Measurements from ENCODE around the gene TMED1.
A peak's percentile ranks its signal among the peaks of the same experiment; 100 is the strongest.

Gene TMED1

DNA sequence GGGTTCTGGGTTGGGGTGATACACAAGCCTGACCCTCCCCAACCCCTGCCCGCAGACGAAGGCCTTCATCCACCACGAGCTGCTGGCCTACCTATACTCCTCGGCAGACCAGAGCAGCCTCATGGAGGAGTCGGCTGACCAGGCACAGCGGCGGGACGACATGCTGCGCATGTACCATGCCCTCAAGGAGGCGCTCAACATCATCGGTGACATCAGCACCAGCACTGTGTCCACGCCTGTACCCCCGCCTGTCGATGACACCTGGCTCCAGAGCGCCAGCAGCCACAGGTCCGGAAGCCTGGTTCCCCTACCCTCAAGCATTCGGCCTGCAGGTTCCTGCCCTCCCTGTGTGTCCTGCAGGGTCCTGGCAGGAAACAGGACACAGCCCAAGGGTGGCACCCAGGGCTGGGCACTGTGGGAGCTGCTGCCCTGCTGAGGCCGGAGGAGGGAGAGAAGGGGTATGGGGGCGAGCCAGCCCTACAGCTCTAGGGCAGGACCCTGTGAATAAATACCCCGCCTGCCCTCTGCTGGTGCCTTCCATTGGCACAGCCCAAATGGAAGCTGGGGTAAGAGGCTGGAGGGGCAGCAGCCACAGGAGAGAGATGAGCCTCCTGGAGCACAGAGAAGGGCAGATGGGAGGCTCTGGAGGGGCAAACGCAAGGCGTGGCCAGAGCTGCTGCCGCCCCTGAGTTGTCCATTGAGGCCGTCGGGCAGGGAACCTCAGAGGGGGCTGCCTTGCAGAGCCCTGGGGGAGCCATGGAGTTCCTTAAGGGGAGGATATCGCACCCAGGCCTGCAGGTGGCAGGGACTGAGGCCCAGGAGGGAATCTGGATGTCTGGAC is 6.8 kb downstream of the TMED1 start:
- no CpG with 5 or more reads among the region's 26 CpGs for WGBS (ENCODE audit: extremely low coverage, insufficient coverage, insufficient read length)
- H3K4me2 ChIP-seq (ENCODE audit: low read length): no peak overlapping the region

DNA sequence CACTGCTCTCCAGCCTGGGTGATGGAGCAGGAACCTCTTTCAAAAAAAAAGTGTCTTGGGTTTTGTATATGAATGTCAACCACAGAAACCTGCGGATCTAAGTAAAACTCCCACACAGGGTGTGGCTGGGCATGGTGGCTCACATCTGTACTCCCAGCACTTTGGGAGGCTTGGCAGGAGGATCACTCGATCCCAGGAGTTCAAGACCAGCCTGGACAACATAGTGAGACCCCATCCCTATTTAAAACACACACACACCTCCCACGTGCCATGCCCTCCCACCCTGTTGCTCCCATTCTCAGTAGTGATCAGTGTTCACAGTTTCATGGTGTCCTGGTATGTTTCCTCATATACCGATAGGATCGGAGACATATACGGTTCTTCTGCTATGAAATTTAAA is 9.2 kb downstream of the TMED1 start:
- Histone ChIP-seq H3K27me3 (ENCODE audit: insufficient read depth, low read length) (no peaks in the 10 kb centered on the region), H3K23ac (ENCODE audit: low read length) (no peak overlapping the region), H4K8ac (ENCODE audit: low read depth, low read length) (no peak overlapping the region), H4K91ac (ENCODE audit: low read depth, low read length) (no peak overlapping the region), H3K27ac (ENCODE audit: low read depth, low read length) (no peak overlapping the region), H2AK5ac (ENCODE audit: low read length) (no peak overlapping the region), H3K18ac (ENCODE audit: low read length) (no peak overlapping the region), H2BK120ac (ENCODE audit: insufficient read depth, low read length, poor library complexity) (no peak overlapping the region), H3K79me2 (ENCODE audit: control insufficient read depth, insufficient read depth, low read length, poor library complexity) (no peaks in the 10 kb centered on the region), H3K9ac (ENCODE audit: low read length) (no peak overlapping the region), H3K14ac (ENCODE audit: low read length) (no peak overlapping the region), H2AFZ (ENCODE audit: insufficient read depth, low read length, poor library complexity) (no peak overlapping the region), H2BK12ac (ENCODE audit: low read length) (no peak overlapping the region), H3K9me3 (ENCODE audit: insufficient read depth, low read depth, low read length) (peaks cover under 1% of the 10 kb centered on the region), H3K79me1 (ENCODE audit: low read length) (no peaks in the 10 kb centered on the region), H3K4me3 (ENCODE audit: low read depth, low read length) (no peak overlapping the region), H3K4ac (ENCODE audit: low read depth, low read length) (no peak overlapping the region), H3K4me2 (ENCODE audit: low read length) (no peak overlapping the region), H3K4me1 (ENCODE audit: control insufficient read depth in 1 of 2, insufficient read depth in 2 of 2, low read length in 2 of 2) (no peaks in the 10 kb centered on the region), H4K12ac (ENCODE audit: low read depth, low read length) (no peak overlapping the region), H2BK5ac (ENCODE audit: low read depth, low read length, poor library complexity) (no peak overlapping the region), H3K36me3 (ENCODE audit: control insufficient read depth in 1 of 2, insufficient read depth in 2 of 2, low read length in 2 of 2) (peaks cover 71 to 72% of the 10 kb centered on the region in 2 experiments)
- no CpG with 5 or more reads among the region's 6 CpGs for WGBS (ENCODE audit: extremely low coverage, insufficient coverage, insufficient read length)
- DNase-seq: no peak

More for the DNA sequence above, 6.8 kb downstream of the TMED1 start:
- no peak overlapping the region for H4K91ac ChIP-seq (ENCODE audit: low read depth, low read length)
- H3K27ac ChIP-seq (ENCODE audit: low read depth, low read length): no peak overlapping the region
- H4K12ac ChIP-seq (ENCODE audit: low read depth, low read length): no peak overlapping the region
- no peak overlapping the region for H2AFZ ChIP-seq (ENCODE audit: insufficient read depth, low read length, poor library complexity)
- no peak overlapping the region for H3K4ac ChIP-seq (ENCODE audit: low read depth, low read length)
- no peaks in the 10 kb centered on the region for H3K4me1 ChIP-seq (ENCODE audit: control insufficient read depth in 1 of 2, insufficient read depth in 2 of 2, low read length in 2 of 2)
- no peak overlapping the region for H3K18ac ChIP-seq (ENCODE audit: low read length)
- peaks cover 77 to 78% of the 10 kb centered on the region in 2 experiments for H3K36me3 ChIP-seq (ENCODE audit: control insufficient read depth in 1 of 2, insufficient read depth in 2 of 2, low read length in 2 of 2)
- H3K79me1 ChIP-seq (ENCODE audit: low read length): no peaks in the 10 kb centered on the region
- DNase-seq: no peak
- H2BK12ac ChIP-seq (ENCODE audit: low read length): no peak overlapping the region
- no peak overlapping the region for H3K9ac ChIP-seq (ENCODE audit: low read length)
- H3K27me3 ChIP-seq (ENCODE audit: insufficient read depth, low read length): no peaks in the 10 kb centered on the region
- H3K79me2 ChIP-seq (ENCODE audit: control insufficient read depth, insufficient read depth, low read length, poor library complexity): no peaks in the 10 kb centered on the region
- no peak overlapping the region for H2BK5ac ChIP-seq (ENCODE audit: low read depth, low read length, poor library complexity)
- no peak overlapping the region for H2BK120ac ChIP-seq (ENCODE audit: insufficient read depth, low read length, poor library complexity)
- no peak overlapping the region for H3K14ac ChIP-seq (ENCODE audit: low read length)
- H3K9me3 ChIP-seq (ENCODE audit: insufficient read depth, low read depth, low read length): peaks cover 3% of the 10 kb centered on the region
- H2AK5ac ChIP-seq (ENCODE audit: low read length): no peak overlapping the region
- no peak overlapping the region for H4K8ac ChIP-seq (ENCODE audit: low read depth, low read length)
- H3K4me3 ChIP-seq (ENCODE audit: low read depth, low read length): no peak overlapping the region
- no peak overlapping the region for H3K23ac ChIP-seq (ENCODE audit: low read length)

DNA sequence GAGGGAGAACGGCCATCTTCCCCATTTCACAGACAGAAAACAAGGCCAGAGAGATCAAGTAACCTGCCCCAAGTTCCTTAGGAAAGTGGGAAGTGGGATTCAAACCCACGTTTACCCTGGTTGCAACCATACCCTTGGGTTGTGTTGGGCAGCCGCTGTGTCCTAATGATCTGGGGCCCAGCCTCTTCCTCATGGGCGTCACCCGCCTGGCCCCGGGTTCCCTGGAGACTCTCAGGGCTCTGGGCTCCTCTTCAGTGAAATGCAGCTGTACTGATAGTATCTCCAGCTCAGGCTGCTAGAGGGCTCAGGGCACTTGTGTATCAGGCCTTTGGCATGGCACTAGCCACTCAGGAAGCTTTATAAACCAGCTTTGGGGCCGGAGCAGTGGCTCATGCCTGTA is 9.8 kb downstream of the TMED1 start:
- Histone ChIP-seq H2BK120ac (ENCODE audit: insufficient read depth, low read length, poor library complexity) (no peak overlapping the region), H4K91ac (ENCODE audit: low read depth, low read length) (no peak overlapping the region)
- no CpG with 5 or more reads among the region's 7 CpGs for WGBS (ENCODE audit: extremely low coverage, insufficient coverage, insufficient read length)

DNA sequence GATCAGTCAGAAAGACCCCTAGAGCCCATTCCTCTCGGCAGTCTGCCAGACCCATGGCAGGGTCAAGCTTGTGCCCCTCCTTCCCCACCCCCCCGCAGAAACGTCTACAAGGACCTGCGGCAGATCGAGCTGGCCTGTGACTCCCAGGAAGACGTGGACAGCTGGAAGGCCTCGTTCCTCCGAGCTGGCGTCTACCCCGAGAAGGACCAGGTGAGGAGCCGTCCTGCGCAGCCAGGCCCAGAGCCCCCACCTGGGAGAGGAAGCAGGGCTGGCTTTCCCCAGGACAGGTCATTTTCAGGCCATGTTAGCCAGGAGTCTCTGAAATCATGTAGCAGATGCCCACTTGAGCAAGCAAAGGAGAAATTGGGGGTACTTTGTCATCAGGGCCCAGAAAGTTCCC is 12.3 kb downstream of the TMED1 start:
- H3K79me2 ChIP-seq (ENCODE audit: control insufficient read depth, insufficient read depth, low read length, poor library complexity): no peaks in the 10 kb centered on the region
- H3K79me1 ChIP-seq (ENCODE audit: low read length): no peaks in the 10 kb centered on the region
- no peak overlapping the region for H3K4me3 ChIP-seq (ENCODE audit: low read depth, low read length)
- H3K36me3 ChIP-seq (ENCODE audit: control insufficient read depth in 1 of 2, insufficient read depth in 2 of 2, low read length in 2 of 2): peaks cover 67 to 69% of the 10 kb centered on the region in 2 experiments
- no peak overlapping the region for H2AFZ ChIP-seq (ENCODE audit: insufficient read depth, low read length, poor library complexity)
- no peaks in the 10 kb centered on the region for H3K4me1 ChIP-seq (ENCODE audit: control insufficient read depth in 1 of 2, insufficient read depth in 2 of 2, low read length in 2 of 2)
- no peak overlapping the region for H4K12ac ChIP-seq (ENCODE audit: low read depth, low read length)
- H2AK5ac ChIP-seq (ENCODE audit: low read length): no peak overlapping the region
- H2BK12ac ChIP-seq (ENCODE audit: low read length): no peak overlapping the region
- WGBS (ENCODE audit: extremely low coverage, insufficient coverage, insufficient read length): no CpG with 5 or more reads among the region's 12 CpGs
- no peak overlapping the region for H3K9ac ChIP-seq (ENCODE audit: low read length)
- no peak overlapping the region for H3K4ac ChIP-seq (ENCODE audit: low read depth, low read length)
- H3K9me3 ChIP-seq (ENCODE audit: insufficient read depth, low read depth, low read length): peaks cover 3% of the 10 kb centered on the region
- H3K27ac ChIP-seq (ENCODE audit: low read depth, low read length): no peak overlapping the region
- H2BK5ac ChIP-seq (ENCODE audit: low read depth, low read length, poor library complexity): no peak overlapping the region
- no peaks in the 10 kb centered on the region for H3K27me3 ChIP-seq (ENCODE audit: insufficient read depth, low read length)
- DNase-seq: no peak
- H3K18ac ChIP-seq (ENCODE audit: low read length): no peak overlapping the region
- H3K23ac ChIP-seq (ENCODE audit: low read length): no peak overlapping the region
- no peak overlapping the region for H4K91ac ChIP-seq (ENCODE audit: low read depth, low read length)
- H4K8ac ChIP-seq (ENCODE audit: low read depth, low read length): no peak overlapping the region
- H2BK120ac ChIP-seq (ENCODE audit: insufficient read depth, low read length, poor library complexity): no peak overlapping the region
- no peak overlapping the region for H3K14ac ChIP-seq (ENCODE audit: low read length)
- no peak overlapping the region for H3K4me2 ChIP-seq (ENCODE audit: low read length)

More for the DNA sequence above, 9.8 kb downstream of the TMED1 start:
- H2AK5ac ChIP-seq (ENCODE audit: low read length): no peak overlapping the region
- H2AFZ ChIP-seq (ENCODE audit: insufficient read depth, low read length, poor library complexity): no peak overlapping the region
- no peak overlapping the region for H3K4me3 ChIP-seq (ENCODE audit: low read depth, low read length)
- H3K4me1 ChIP-seq (ENCODE audit: control insufficient read depth in 1 of 2, insufficient read depth in 2 of 2, low read length in 2 of 2): no peaks in the 10 kb centered on the region
- no peaks in the 10 kb centered on the region for H3K27me3 ChIP-seq (ENCODE audit: insufficient read depth, low read length)
- no peaks in the 10 kb centered on the region for H3K79me1 ChIP-seq (ENCODE audit: low read length)
- H4K8ac ChIP-seq (ENCODE audit: low read depth, low read length): no peak overlapping the region
- H3K23ac ChIP-seq (ENCODE audit: low read length): no peak overlapping the region
- no peak overlapping the region for H3K14ac ChIP-seq (ENCODE audit: low read length)
- no peak overlapping the region for H3K4ac ChIP-seq (ENCODE audit: low read depth, low read length)
- no peak overlapping the region for H2BK12ac ChIP-seq (ENCODE audit: low read length)
- no peak overlapping the region for H2BK5ac ChIP-seq (ENCODE audit: low read depth, low read length, poor library complexity)
- H3K79me2 ChIP-seq (ENCODE audit: control insufficient read depth, insufficient read depth, low read length, poor library complexity): no peaks in the 10 kb centered on the region
- no peak overlapping the region for H3K4me2 ChIP-seq (ENCODE audit: low read length)
- H3K27ac ChIP-seq (ENCODE audit: low read depth, low read length): no peak overlapping the region
- peaks cover 69 to 71% of the 10 kb centered on the region in 2 experiments for H3K36me3 ChIP-seq (ENCODE audit: control insufficient read depth in 1 of 2, insufficient read depth in 2 of 2, low read length in 2 of 2)
- H4K12ac ChIP-seq (ENCODE audit: low read depth, low read length): no peak overlapping the region
- H3K9ac ChIP-seq (ENCODE audit: low read length): no peak overlapping the region
- peaks cover 3% of the 10 kb centered on the region for H3K9me3 ChIP-seq (ENCODE audit: insufficient read depth, low read depth, low read length)
- peak; percentile 61 to 66 for DNase-seq
- H3K18ac ChIP-seq (ENCODE audit: low read length): no peak overlapping the region
